Globus pallidus (tissue), 1 donor: ENCODE data around the gene MACROD2.
"Not testable (repeated sequence)": the region's sequence is repeated elsewhere in the genome, so short reads cannot be mapped to it uniquely, and the experiment has no call there.

Source experiments
- DNase-seq: peaks from one replicate; pipeline ENCODE4 v3.0.0-alpha.2; 2015; ENCODE audit warnings: low spot score

The MACROD2 gene

DNA sequence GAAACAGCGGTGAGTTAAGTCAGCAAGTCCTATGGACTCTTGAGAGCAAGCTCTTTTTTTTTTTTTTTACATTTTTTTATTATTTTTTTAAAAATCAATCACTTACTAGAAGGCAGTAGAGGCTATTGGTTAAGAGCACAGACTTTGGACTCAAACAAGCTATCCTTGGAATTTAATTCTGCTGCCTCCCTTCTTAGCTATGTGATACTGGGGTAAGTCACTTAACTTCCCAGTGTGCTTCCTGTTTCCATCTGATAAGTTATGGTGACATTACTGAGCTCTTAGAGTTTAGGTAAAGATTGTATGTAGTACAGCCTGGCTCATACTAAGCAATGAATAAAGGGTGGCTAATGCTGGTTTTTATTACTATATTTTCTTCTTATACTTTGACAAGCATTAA is 1112.6 kb downstream of the MACROD2 start:
- no peak for DNase-seq

GRCh38 chr20:15109494-15109893 is 1114.2 kb downstream of the MACROD2 start:
- DNase-seq, result no peak

- DNase-seq, result no peak
These were observed 1116.3 kb downstream of the MACROD2 start for GRCh38 chr20:15111654-15112053.

DNA sequence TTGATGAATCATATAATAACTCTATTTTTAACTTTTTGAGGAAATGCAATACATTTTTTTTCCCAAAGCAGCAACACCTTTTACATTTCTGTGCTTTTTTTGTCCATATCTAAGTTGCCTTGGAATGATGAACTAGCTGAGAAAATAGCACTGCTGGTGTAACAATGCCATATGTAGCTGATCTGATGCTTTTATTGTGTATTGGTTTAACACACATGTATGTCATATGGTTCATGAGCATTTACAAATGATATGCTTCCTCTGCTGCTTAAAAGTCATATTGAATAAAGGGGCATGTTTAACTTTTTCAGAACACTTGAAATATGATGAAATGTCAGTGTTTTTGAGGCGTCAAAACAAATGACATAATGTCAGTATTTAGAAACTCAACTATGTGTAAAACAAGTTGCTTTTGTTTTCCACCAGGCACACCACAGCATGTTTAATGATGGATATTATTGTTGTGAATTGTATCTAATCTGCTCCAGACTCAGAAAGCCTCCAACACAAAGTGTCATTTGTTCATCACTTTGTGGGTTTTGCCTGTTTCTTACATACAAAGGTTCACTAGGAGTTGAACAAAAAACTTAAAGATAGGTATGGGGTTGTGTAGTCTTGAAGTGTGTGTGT is 1117.9 kb downstream of the MACROD2 start:
- DNase-seq, result peak; percentile 15

GRCh38 chr20:15119852-15120487 is 1124.7 kb downstream of the MACROD2 start:
- no peak for DNase-seq

GRCh38 chr20:15122613-15123012 is 1127.3 kb downstream of the MACROD2 start:
- DNase-seq, result no peak

DNA sequence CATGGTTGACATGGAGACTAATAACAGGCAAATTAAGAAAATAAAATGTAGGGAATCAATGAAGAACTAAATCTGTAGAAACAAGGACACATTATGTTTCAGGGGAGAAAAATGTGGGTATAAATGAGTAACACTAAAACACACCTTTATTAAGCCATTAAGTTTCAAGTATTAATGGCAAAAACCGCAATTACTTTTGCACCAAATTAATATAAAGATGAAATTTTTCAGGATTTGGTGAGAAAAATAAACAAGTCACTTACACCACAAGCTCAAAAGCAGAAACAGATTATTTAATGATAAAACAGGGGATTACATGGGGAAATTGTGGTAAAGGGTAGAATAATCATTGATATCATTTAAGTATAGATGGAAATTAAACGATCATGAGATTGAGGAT is 1135.9 kb downstream of the MACROD2 start:
- DNase-seq, result no peak

- no peak for DNase-seq
These were observed 1143.3 kb downstream of the MACROD2 start for GRCh38 chr20:15138548-15139126.

- no peak for DNase-seq
These were observed 1144.2 kb downstream of the MACROD2 start for GRCh38 chr20:15139522-15139921.

- no peak for DNase-seq
These were observed 1145.0 kb downstream of the MACROD2 start for GRCh38 chr20:15140286-15140685.

GRCh38 chr20:15140940-15141339 is 1145.6 kb downstream of the MACROD2 start:
- not testable (repeated sequence) for DNase-seq

GRCh38 chr20:15141861-15142260 is 1146.5 kb downstream of the MACROD2 start:
- no peak for DNase-seq

GRCh38 chr20:15143478-15143877 is 1148.2 kb downstream of the MACROD2 start:
- DNase-seq, result no peak

DNA sequence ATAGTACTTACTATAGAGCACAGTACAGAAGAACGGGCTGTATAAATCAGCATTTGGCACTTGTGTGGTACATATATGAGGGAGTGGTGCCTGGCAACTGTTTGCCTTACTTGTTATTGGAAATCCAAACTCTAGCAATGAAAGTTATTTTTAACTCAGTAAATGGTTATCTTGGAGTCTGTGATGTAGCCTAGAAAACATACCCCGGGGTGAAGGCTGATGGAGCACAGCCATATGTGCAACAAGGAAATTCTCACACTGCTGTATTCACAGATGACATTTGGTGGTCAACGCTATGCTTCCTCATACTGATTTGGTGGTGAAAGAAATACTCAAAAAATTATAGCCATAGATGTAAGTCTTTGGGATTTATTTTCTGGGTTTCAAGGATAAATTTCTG is 1149.6 kb downstream of the MACROD2 start:
- DNase-seq, result no peak

- no peak for DNase-seq
These were observed 1151.6 kb downstream of the MACROD2 start for GRCh38 chr20:15146948-15147347.

- DNase-seq, result no peak
These were observed 1158.8 kb downstream of the MACROD2 start for GRCh38 chr20:15154070-15154469.

DNA sequence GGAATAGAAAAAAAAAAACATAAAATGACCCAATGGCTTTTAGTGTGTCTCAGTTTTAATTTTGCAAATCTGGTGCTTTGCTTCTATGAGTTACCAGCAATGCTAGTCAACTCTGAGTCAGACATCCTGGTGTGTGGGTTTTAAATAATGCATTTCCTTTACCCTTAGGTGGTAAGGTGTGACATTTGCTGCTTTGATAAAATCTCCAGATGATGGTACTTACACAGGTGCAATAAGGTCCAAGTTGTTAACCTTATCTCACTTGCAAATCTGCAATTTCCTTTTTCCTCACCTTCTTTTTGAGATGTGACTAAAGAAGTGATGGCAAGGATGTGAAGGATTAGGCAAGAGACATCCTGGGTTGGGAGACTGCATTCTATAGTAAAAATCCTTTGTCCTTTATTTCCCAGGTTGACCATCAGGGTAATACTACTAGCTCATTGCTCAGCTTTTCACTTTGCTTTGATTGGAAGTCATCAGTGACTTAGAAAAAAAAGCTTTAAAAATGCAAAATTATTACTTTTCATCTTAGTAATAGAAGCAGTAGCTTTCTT is 1160.6 kb downstream of the MACROD2 start:
- DNase-seq, result no peak

- no peak for DNase-seq
These were observed 1163.2 kb downstream of the MACROD2 start for GRCh38 chr20:15158533-15158932.

- DNase-seq, result no peak
These were observed 1166.8 kb downstream of the MACROD2 start for GRCh38 chr20:15162079-15162647.

GRCh38 chr20:15163632-15164031 is 1168.3 kb downstream of the MACROD2 start:
- no peak for DNase-seq

DNA sequence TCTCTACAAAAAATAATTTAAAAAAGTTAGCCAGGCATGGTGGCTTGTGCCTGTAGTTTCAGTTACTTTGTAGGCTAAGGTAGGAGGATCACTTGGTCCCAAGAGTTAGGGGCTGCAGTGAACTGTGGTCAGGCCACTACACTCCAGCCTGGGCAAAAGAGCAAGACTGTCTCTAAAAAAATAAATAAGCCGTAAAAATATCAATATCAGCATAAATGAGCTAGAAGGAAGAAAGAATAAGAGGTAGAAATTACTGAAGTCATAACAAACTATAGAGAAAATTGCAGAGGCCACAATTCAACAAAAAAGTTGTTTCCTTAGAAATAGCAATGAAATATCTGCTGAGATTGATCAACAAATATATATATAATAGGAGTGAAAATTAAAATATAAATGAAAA is 1169.4 kb downstream of the MACROD2 start:
- DNase-seq, result no peak

GRCh38 chr20:15166744-15167143 is 1171.4 kb downstream of the MACROD2 start:
- no peak for DNase-seq

DNA sequence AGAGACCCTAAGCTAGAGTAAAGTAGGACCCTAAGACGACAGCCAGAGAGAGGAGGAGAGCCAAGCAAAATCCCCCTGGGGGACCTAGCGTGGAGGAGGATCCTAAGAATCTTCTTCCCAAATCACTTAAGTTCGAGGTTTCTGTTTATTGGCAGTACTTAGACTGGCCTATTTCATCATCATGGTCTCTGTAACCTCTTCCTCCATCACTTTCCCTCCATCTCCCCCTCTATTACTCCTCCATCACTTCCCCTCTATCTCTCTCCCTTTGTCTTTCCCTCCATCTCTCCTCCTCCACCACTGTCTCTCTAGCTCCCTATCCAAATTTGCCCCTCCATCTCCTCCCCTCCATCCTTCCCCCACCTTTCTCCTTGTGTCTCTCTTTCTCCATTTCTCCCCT is 1175.7 kb downstream of the MACROD2 start:
- no peak for DNase-seq
